Germinal center (tissue), 1 donor: ENCODE results near the gene LGALS3.

Experiments used
- DNase-seq: peaks from one replicate; pipeline ENCODE4 v3.0.0; 2012; ENCODE audit warnings: mixed read lengths, low spot score

LGALS3 gene

DNA sequence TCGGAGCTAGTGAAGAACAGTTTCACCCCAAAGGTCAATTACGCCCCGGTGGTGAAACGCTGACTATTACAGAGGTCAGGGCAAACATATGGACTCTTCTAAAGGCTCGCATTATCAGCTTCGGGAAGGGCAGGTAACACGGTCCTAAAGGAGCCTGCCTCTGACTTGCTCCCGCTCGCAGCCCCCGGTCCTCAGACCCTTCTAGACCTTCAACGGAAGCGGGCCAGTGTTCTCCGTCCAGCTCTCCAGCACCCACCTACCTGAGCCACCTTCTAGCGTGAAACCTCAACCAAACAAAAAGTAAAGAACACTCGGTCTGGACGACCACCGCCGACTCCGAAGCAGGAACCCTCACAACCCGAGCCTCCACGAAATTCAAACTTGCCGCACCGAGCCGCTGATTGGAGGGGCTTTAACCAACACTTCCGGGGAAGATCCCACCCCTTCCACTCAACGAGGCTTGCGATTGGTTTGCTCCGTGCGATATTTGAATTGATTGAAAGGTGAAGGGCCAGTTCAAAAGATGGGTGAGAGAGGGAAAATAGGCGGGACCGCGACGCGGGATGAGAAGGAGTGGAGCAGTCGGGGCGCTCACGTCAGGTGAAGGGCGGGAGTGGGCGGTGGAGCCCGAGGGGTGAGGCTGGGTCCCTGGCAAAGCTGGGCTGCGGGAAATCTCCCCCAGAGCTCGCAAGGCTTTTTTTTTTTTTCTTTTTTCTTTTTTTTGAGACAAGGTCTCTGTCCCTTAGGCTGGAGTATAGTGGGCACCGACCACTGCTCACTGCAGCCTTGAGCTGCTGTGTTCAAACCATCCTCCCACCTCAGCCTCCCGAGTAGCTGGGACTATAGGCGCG is 62.4 kb downstream of the LGALS3 start, which contains the start of gene DLGAP5:
Gene DLGAP5 (minus strand): TSS at position 383 of the 851 bp plus-strand sequence. CDS start 2,406 bp downstream, outside the sequence.
- peak; percentile 98 for DNase-seq

DNA sequence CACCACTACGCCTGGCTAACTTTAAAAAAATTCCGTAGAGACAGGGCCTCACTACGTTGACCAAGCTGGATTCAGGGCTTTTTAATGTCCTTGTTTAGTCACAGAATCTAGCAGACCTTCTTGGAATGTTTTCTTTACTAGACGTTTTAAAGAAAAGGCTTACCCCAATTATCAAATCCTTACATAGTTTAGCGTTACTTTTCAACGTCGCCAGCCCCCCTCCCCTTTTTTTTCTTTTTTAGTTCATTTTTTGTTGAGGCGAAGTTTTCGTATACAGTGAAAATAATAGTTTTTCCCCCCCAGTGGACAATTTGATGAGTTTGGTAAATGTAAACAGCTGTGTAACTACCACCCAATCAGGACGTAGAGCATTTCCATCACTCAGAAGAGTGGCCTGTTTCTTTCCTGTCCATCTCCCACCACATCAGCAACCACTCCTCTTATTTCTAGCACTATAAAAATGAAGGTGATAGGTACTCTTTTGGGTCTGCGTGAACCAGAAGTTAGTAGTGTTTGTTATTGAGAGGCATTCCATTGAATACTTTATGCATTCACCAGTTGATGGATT is 63.1 kb downstream of the LGALS3 start:
- no peak for DNase-seq

DNA sequence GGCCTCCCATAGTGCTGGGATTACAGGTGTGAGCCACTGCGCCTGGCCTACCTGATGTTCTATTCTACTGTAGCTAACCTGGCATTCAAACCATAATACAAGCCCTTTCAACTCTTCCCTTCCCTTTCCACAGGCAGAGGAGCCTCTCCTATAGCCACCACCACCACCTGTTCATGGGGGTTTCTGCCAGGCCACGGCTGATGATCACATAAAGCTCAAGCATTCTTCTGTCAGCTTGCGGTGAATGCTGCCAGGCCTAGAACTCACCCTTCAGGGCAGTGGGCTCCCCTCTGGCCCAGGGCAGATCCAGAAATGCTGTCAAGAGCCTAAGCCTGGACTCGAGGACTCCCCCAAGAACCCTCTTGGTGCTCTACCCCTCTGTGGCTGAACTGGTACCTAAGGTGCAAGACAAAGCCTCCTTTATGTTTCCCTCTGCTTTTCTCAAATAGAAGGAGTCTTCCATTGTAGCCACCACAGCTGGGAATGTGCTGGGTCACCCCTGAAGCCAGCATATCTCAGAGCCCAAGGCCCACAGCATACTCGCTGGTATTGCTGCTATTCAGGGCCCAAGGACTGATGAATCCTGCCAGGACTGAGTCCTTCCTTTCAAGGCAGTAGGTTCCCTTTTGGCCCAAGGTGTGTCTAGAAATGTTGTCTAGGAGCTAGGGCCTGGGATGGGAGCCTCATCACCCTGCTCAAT is 65.8 kb downstream of the LGALS3 start:
- DNase-seq: no peak
